ENCODE results near the gene PIEZO2. TPM values are rescaled to one million over a fixed set of nuclear protein-coding genes. Genes with fewer than 3 reads are reported as not detected.

PIEZO2 gene
- total RNA-seq, 1 experiment from 2014 or later: not detected

- no peak for DNase-seq
- Histone ChIP-seq H3K4me1 (ENCODE audit: low read length) (no peaks in the 10 kb centered on the region), H3K27ac (ENCODE audit: low read length) (no peak overlapping the region), H3K36me3 (ENCODE audit: insufficient read depth, low read length) (no peaks in the 10 kb centered on the region), H3K9ac (ENCODE audit: low read length) (no peak overlapping the region), H3K9me2 (replicated peaks; ENCODE audit: insufficient read depth, low read length) (no peaks in the 10 kb centered on the region), H2AFZ (ENCODE audit: low read length) (no peak overlapping the region), H3K4me2 (ENCODE audit: low read depth, low read length, poor library complexity, severe bottlenecking) (no peak overlapping the region), H3K9me3 (ENCODE audit: low read length) (no peaks in the 10 kb centered on the region), H3K4me3 (ENCODE audit: low read length) (no peak overlapping the region), H3K27me3 (ENCODE audit: low read length) (0 out of 2 replicates have a peak, but pooled peaks cover 3% of the 10 kb centered on the region), H3K79me2 (ENCODE audit: low read length) (no peaks in the 10 kb centered on the region), H4K20me1 (ENCODE audit: insufficient read depth, low read depth, low read length) (no peaks in the 10 kb centered on the region)
Observed at GRCh38 chr18:10875811-10876210, 273.6 kb downstream of the PIEZO2 start.

DNA sequence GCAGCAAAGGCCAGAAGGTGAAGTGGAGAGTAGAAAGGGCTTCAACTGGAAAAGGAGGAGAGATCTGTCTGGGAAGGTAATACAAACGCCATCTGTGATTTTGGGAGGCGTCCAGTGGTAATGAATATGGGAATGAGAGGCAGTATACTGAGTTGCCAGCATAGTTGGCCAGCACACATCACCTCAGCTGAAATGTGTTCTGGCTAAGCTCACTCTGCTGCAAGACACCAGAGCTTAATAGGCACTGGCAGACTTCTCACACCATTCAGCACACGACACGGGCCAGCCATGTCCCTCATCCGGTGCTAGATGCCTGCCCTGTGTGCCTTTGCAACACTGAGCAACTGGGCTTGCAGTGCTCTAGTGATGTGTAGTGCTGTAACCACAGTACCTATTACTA lies 277.1 kb downstream of the PIEZO2 start:
- no peak for DNase-seq
- H3K27ac ChIP-seq (ENCODE audit: low read length): no peak overlapping the region

DNA sequence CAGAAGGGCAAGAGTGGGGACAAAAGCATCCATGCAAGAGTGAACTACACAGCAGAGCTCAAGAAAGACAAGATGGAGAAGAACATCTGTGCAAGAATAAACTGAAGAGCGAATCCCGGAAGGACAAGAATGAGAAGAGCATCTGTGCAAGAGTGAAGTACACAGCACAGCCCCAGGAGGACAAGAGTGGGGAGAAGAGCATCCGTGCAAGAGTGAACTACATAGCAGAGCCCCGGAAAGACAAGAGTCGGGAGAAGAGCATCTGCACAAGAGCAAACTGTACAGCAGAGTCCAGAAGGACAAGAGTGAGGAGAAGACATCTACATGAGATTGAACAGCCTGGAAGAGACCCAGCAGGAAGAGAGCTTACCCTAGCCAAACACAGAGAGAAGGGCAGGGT lies 284.6 kb downstream of the PIEZO2 start:
- no peaks in the 10 kb centered on the region for H3K27me3 ChIP-seq (ENCODE audit: low read length)
- H3K4me3 ChIP-seq (ENCODE audit: low read length): no peak overlapping the region
- H3K79me2 ChIP-seq (ENCODE audit: low read length): no peaks in the 10 kb centered on the region
- no peak for DNase-seq
- no peak overlapping the region for H3K9ac ChIP-seq (ENCODE audit: low read length)
- H3K36me3 ChIP-seq (ENCODE audit: insufficient read depth, low read length): no peaks in the 10 kb centered on the region
- H3K4me1 ChIP-seq (ENCODE audit: low read length): no peaks in the 10 kb centered on the region
- no peak overlapping the region for H3K4me2 ChIP-seq (ENCODE audit: low read depth, low read length, poor library complexity, severe bottlenecking)
- H4K20me1 ChIP-seq (ENCODE audit: insufficient read depth, low read depth, low read length): no peaks in the 10 kb centered on the region
- H2AFZ ChIP-seq (ENCODE audit: low read length): no peak overlapping the region
- no peaks in the 10 kb centered on the region for H3K9me2 ChIP-seq (replicated peaks; ENCODE audit: insufficient read depth, low read length)
- no peaks in the 10 kb centered on the region for H3K9me3 ChIP-seq (ENCODE audit: low read length)
- H3K27ac ChIP-seq (ENCODE audit: low read length): no peak overlapping the region

More for the DNA sequence above, 277.1 kb downstream of the PIEZO2 start:
- Histone ChIP-seq H3K4me3 (ENCODE audit: low read length) (no peak overlapping the region), H4K20me1 (ENCODE audit: insufficient read depth, low read depth, low read length) (no peaks in the 10 kb centered on the region), H3K4me1 (ENCODE audit: low read length) (no peaks in the 10 kb centered on the region), H3K9ac (ENCODE audit: low read length) (no peak overlapping the region), H3K4me2 (ENCODE audit: low read depth, low read length, poor library complexity, severe bottlenecking) (no peak overlapping the region), H2AFZ (ENCODE audit: low read length) (no peak overlapping the region), H3K9me2 (replicated peaks; ENCODE audit: insufficient read depth, low read length) (no peaks in the 10 kb centered on the region), H3K79me2 (ENCODE audit: low read length) (no peaks in the 10 kb centered on the region), H3K27me3 (ENCODE audit: low read length) (0 out of 2 replicates have a peak, but pooled peaks cover 3% of the 10 kb centered on the region), H3K9me3 (ENCODE audit: low read length) (no peaks in the 10 kb centered on the region), H3K36me3 (ENCODE audit: insufficient read depth, low read length) (no peaks in the 10 kb centered on the region)

DNA sequence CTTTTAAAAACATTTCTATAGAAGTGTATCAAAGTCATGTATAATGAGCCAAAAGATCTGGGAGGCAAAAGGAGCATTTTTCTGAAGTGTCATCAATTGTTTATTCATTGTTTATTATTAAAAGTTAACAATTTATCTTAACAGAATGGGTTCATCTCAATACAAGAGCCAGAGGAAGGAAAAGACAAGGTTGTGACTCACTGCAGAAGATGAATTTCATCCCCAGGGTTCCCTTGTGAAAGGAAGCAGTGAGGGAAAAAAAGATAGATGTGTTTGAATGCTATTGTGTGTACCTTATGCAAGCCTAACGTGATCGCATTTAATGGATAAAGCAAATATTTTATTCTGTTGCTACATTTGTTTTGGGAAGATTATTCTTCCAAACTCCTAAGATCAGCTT lies 286.3 kb downstream of the PIEZO2 start:
- Histone ChIP-seq H3K9ac (ENCODE audit: low read length) (no peak overlapping the region), H3K9me3 (ENCODE audit: low read length) (no peaks in the 10 kb centered on the region), H3K79me2 (ENCODE audit: low read length) (no peaks in the 10 kb centered on the region), H3K27me3 (ENCODE audit: low read length) (no peaks in the 10 kb centered on the region), H3K4me3 (ENCODE audit: low read length) (no peak overlapping the region), H2AFZ (ENCODE audit: low read length) (no peak overlapping the region), H3K36me3 (ENCODE audit: insufficient read depth, low read length) (no peaks in the 10 kb centered on the region), H3K9me2 (replicated peaks; ENCODE audit: insufficient read depth, low read length) (no peaks in the 10 kb centered on the region), H3K4me2 (ENCODE audit: low read depth, low read length, poor library complexity, severe bottlenecking) (no peak overlapping the region), H3K27ac (ENCODE audit: low read length) (no peak overlapping the region), H3K4me1 (ENCODE audit: low read length) (no peaks in the 10 kb centered on the region), H4K20me1 (ENCODE audit: insufficient read depth, low read depth, low read length) (no peaks in the 10 kb centered on the region)
- DNase-seq: no peak

GRCh38 chr18:10860928-10861327 lies 288.4 kb downstream of the PIEZO2 start:
- DNase-seq: no peak

DNA sequence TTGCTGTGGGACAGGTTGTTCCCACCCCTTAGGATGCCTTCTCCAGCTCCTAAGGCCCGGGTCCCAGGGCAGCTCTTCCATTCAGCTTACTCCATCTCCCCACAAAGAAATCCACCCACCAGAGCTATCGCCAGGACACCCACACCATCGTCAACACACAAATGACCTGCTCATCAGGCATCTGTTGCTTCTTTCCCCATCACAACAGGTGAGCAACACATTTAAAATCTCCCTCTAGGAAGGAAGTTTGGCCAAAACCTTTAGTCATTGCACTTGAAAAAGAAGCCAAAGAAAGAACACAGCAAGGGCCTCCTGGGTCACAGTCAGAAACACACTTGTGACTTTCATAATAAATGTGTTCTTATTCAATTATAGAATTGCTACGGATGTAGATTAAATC lies 289.0 kb downstream of the PIEZO2 start:
- Histone ChIP-seq H3K27ac (ENCODE audit: low read length) (no peak overlapping the region), H4K20me1 (ENCODE audit: insufficient read depth, low read depth, low read length) (no peaks in the 10 kb centered on the region), H3K9me3 (ENCODE audit: low read length) (no peaks in the 10 kb centered on the region), H2AFZ (ENCODE audit: low read length) (no peak overlapping the region), H3K9ac (ENCODE audit: low read length) (no peak overlapping the region), H3K4me3 (ENCODE audit: low read length) (no peak overlapping the region), H3K4me2 (ENCODE audit: low read depth, low read length, poor library complexity, severe bottlenecking) (no peak overlapping the region), H3K36me3 (ENCODE audit: insufficient read depth, low read length) (no peaks in the 10 kb centered on the region), H3K9me2 (replicated peaks; ENCODE audit: insufficient read depth, low read length) (no peaks in the 10 kb centered on the region), H3K4me1 (ENCODE audit: low read length) (no peaks in the 10 kb centered on the region), H3K27me3 (ENCODE audit: low read length) (no peaks in the 10 kb centered on the region), H3K79me2 (ENCODE audit: low read length) (no peaks in the 10 kb centered on the region)
- no peak for DNase-seq

More at GRCh38 chr18:10860928-10861327, 288.4 kb downstream of the PIEZO2 start:
- no peaks in the 10 kb centered on the region for H4K20me1 ChIP-seq (ENCODE audit: insufficient read depth, low read depth, low read length)
- H3K9me3 ChIP-seq (ENCODE audit: low read length): no peaks in the 10 kb centered on the region
- no peak overlapping the region for H3K4me3 ChIP-seq (ENCODE audit: low read length)
- no peak overlapping the region for H3K9ac ChIP-seq (ENCODE audit: low read length)
- H3K27ac ChIP-seq (ENCODE audit: low read length): no peak overlapping the region
- no peaks in the 10 kb centered on the region for H3K27me3 ChIP-seq (ENCODE audit: low read length)
- H3K79me2 ChIP-seq (ENCODE audit: low read length): no peaks in the 10 kb centered on the region
- H3K9me2 ChIP-seq (replicated peaks; ENCODE audit: insufficient read depth, low read length): no peaks in the 10 kb centered on the region
- no peaks in the 10 kb centered on the region for H3K36me3 ChIP-seq (ENCODE audit: insufficient read depth, low read length)
- no peaks in the 10 kb centered on the region for H3K4me1 ChIP-seq (ENCODE audit: low read length)
- no peak overlapping the region for H2AFZ ChIP-seq (ENCODE audit: low read length)
- H3K4me2 ChIP-seq (ENCODE audit: low read depth, low read length, poor library complexity, severe bottlenecking): no peak overlapping the region

GRCh38 chr18:10858477-10858876 lies 290.9 kb downstream of the PIEZO2 start:
- no peak for DNase-seq
- Histone ChIP-seq H3K4me3 (ENCODE audit: low read length) (no peak overlapping the region), H3K4me1 (ENCODE audit: low read length) (no peaks in the 10 kb centered on the region), H3K79me2 (ENCODE audit: low read length) (no peaks in the 10 kb centered on the region), H3K27ac (ENCODE audit: low read length) (no peak overlapping the region), H3K9me2 (replicated peaks; ENCODE audit: insufficient read depth, low read length) (no peaks in the 10 kb centered on the region), H3K9ac (ENCODE audit: low read length) (no peak overlapping the region), H3K9me3 (ENCODE audit: low read length) (no peaks in the 10 kb centered on the region), H3K27me3 (ENCODE audit: low read length) (no peaks in the 10 kb centered on the region), H3K36me3 (ENCODE audit: insufficient read depth, low read length) (no peaks in the 10 kb centered on the region), H2AFZ (ENCODE audit: low read length) (no peak overlapping the region), H3K4me2 (ENCODE audit: low read depth, low read length, poor library complexity, severe bottlenecking) (no peak overlapping the region), H4K20me1 (ENCODE audit: insufficient read depth, low read depth, low read length) (no peaks in the 10 kb centered on the region)

DNA sequence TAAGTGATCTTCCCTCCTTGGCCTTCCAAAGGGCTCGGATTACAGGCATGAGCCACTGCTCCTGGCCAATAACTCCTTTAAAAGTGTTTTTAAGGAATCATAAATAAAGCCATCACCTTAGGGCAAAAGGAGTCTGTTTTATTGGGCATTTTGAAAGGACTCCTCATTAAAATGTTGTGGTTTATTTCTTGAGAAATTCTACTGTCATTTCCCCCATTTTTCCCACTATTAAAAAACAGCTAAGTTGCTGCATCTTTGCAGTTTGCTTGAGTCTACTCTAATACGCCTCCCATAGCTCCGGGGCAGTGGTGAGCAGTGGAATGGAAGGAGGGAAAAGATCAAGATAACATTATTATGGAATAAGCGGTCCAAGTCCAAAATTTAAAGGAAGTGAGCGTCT lies 293.2 kb downstream of the PIEZO2 start:
- no peak for DNase-seq

More for the DNA sequence above, 293.2 kb downstream of the PIEZO2 start:
- Histone ChIP-seq H3K4me1 (ENCODE audit: low read length) (no peaks in the 10 kb centered on the region), H3K9me3 (ENCODE audit: low read length) (no peaks in the 10 kb centered on the region), H3K27ac (ENCODE audit: low read length) (no peak overlapping the region), H3K27me3 (ENCODE audit: low read length) (no peaks in the 10 kb centered on the region), H3K79me2 (ENCODE audit: low read length) (no peaks in the 10 kb centered on the region), H4K20me1 (ENCODE audit: insufficient read depth, low read depth, low read length) (no peaks in the 10 kb centered on the region), H3K36me3 (ENCODE audit: insufficient read depth, low read length) (no peaks in the 10 kb centered on the region), H3K9me2 (replicated peaks; ENCODE audit: insufficient read depth, low read length) (no peaks in the 10 kb centered on the region), H3K4me3 (ENCODE audit: low read length) (no peak overlapping the region), H3K4me2 (ENCODE audit: low read depth, low read length, poor library complexity, severe bottlenecking) (no peak overlapping the region), H3K9ac (ENCODE audit: low read length) (no peak overlapping the region), H2AFZ (ENCODE audit: low read length) (no peak overlapping the region)
